Heart left ventricle (tissue), 13 donors: ENCODE results near the gene RWDD3.

Experiments used
- CTCF ChIP-seq, 12 donors: fragments of 200-600 bp; sonication (generic) in 4 of 12; IDR thresholded peaks; one replicate each; pipeline versions ENCODE4 v1.5.0 to v1.8.0; 2018 to 2022; ENCODE audit warnings: antibody characterized with exemption in 12 of 12, mild to moderate bottlenecking in 5 of 12
- POLR2A ChIP-seq, 2 donors: fragments of 450-650 bp; IDR thresholded peaks; one replicate each; pipeline ENCODE4 v1.6.1; 2017; ENCODE audit warnings: antibody characterized with exemption in 2 of 2, mild to moderate bottlenecking in 2 of 2, moderate library complexity in 2 of 2
- donor health status: ischemic (EF 13 %, LVEDD 7.1; RV severe dilation, severe dysfunction).
- donor health status: DM: no; HTN: yes; CAD: no.
- donor health status: DM: no; HTN: no; CAD: no.
- donor health status: ischemic (EF 25% LVEDD 6.9; RV normal size, moderate dysfunction).
- donor health status: ischemic (EF 25% LVEDD 5.7; RV mildly dilated, moderate dysfunction).
- donor health status: ischemic (EF 35%, LVEDD 5.7; RV mildly dilated, moderate dysfunction).
- donor health status: nonischemic (EF 11% LVEDD 7.7; RV severe dilation, severe dysfunction).
- donor health status: DM: yes; HTN: yes; CAD: no.
- donor health status: PGD.
- donor health status: ischemic (EF 29% LVEDD 5.4; RV normal size, mild dysfunction).
- donor health status: nonischemic (EF 23%, LVEDD 6.1; RV moderate dilation, normal function).

GRCh38 chr1:95262913-95263312 lies 28.9 kb downstream of the RWDD3 start:
- TF ChIP-seq CTCF (IDR thresholded peaks at IDR 0.05) (no peak), POLR2A (IDR thresholded peaks at IDR 0.05) (no peak)
